Gastrocnemius medialis (tissue), 4 donors: ENCODE results near the gene IWS1. TPM values are rescaled to one million over a fixed set of nuclear protein-coding genes. Genes with fewer than 3 reads are reported as not detected.
"Not testable (repeated sequence)": the region's sequence is repeated elsewhere in the genome, so short reads cannot be mapped to it uniquely, and the experiment has no call there.

Experiments
- ATAC-seq, 2 donors: fragments of 150-250 bp; one replicate each; pipeline ENCODE4 v1.9.1; 2016
- DNase-seq, 2 donors: peaks; one replicate each; pipeline ENCODE4 v3.0.0-alpha.2; 2019
- H3K27ac ChIP-seq, 4 donors: fragments of 200-600 bp; sonication (generic); 1 replicate in 1 of 4; 2 replicates in 3 of 4; pipeline ENCODE4 v1.5.1; 2016 to 2018; ENCODE audit warnings: mild to moderate bottlenecking in 2 of 4, moderate library complexity in 1 of 4
- H3K27me3 ChIP-seq, 3 donors: fragments of 200-600 bp; sonication (generic) in 2 of 3; 1 replicate in 1 of 3; 2 replicates in 2 of 3; pipeline versions ENCODE4 v1.5.1 to v1.6.0; 2016 to 2019; ENCODE audit warnings: mild to moderate bottlenecking in 1 of 3, moderate library complexity in 1 of 3
- H3K36me3 ChIP-seq, 2 donors: fragments of 200-600 bp; sonication (generic) in 1 of 2; one replicate each; pipeline ENCODE4 v1.5.1; 2017 to 2018
- H3K4me1 ChIP-seq, 2 donors: fragments of 200-600 bp; sonication (generic) in 1 of 2; one replicate each; pipeline ENCODE4 v1.5.1; 2016 to 2017; ENCODE audit warnings: mild to moderate bottlenecking in 2 of 2
- H3K4me3 ChIP-seq, 4 donors: fragments of 200-600 bp; sonication (generic) in 3 of 4; 1 replicate in 1 of 4; 2 replicates in 3 of 4; pipeline ENCODE4 v1.5.1; 2016 to 2019; ENCODE audit warnings: mild to moderate bottlenecking in 2 of 4
- H3K9me3 ChIP-seq, 3 donors: fragments of 200-600 bp; sonication (generic) in 2 of 3; 1 replicate in 1 of 3; 2 replicates in 2 of 3; pipeline ENCODE4 v1.5.1; 2016 to 2019
- POLR2A ChIP-seq, 2 donors: fragments of 450-650 bp; IDR thresholded peaks; one replicate each; pipeline ENCODE4 v1.6.1; 2017; ENCODE audit warnings: antibody characterized with exemption in 2 of 2, mild to moderate bottlenecking in 2 of 2, moderate library complexity in 2 of 2
- in situ Hi-C, 4 donors: fragments of 200-750 bp; cut with MboI; loops; one replicate each; pipeline versions ENCODE4 v1.15.0 to v1.8.0; 2017; ENCODE audit warnings: low sequenced_read_pairs in 4 of 4
- intact Hi-C: fragments of 100-400 bp; cut with DNase I; formaldehyde crosslinking; loops from one replicate; pipeline ENCODE4 v1.15.1; 2023; ENCODE audit warnings: low total_unique reads
- total RNA-seq, 4 donors: library from RNA; depleted of rRNA; stranded (reverse); fragments of >200 nt; gene quantifications; one replicate each; pipeline versions ENCODE4 v1.1.0 to v1.2.3, GENCODE V29; 2016
- TF ChIP-seq, protein P1 (sequence below), 5 experiments: fragments of 450-650 bp in 3 of 5; fragments of 200-600 bp in 2 of 5; sonication (generic) in 2 of 5; IDR thresholded peaks in 4 of 5; conservative IDR thresholded peaks in 1 of 5; 1 replicate in 4 of 5; 2 replicates in 1 of 5; pipeline ENCODE4 v1.5.1; 2016 to 2019; ENCODE audit warnings: antibody characterized with exemption in 5 of 5, mild to moderate bottlenecking in 3 of 5, moderate library complexity in 3 of 5

IWS1 gene
- total RNA-seq, 4 donors from 2014 or later = 50.5 to 77.0 (median 65.3) TPM

- Histone ChIP-seq H3K36me3 (peaks cover 0 to 11% of the 10 kb centered on the region in 2 donors), H3K9me3 (no peaks in the 10 kb centered on the region), H3K27ac (peak overlapping the region; percentile 94 to 97 (median 96)), H3K4me1 (peaks cover 19 to 34% of the 10 kb centered on the region in 2 donors), H3K27me3 (no peaks in the 10 kb centered on the region), H3K4me3 (peak overlapping the region; percentile 87 to 97 (median 92))
- DNase-seq (no peak), ATAC-seq (peak; percentile 5 to 22)
- in situ Hi-C loops (no loop called here), intact Hi-C loops (loop anchor here (1.0 to 10.0 kb wide), 5 partner anchors 18 to 348 kb away; partner anchors contain the start of gene MAP3K2)
- TF ChIP-seq, protein P1, sequence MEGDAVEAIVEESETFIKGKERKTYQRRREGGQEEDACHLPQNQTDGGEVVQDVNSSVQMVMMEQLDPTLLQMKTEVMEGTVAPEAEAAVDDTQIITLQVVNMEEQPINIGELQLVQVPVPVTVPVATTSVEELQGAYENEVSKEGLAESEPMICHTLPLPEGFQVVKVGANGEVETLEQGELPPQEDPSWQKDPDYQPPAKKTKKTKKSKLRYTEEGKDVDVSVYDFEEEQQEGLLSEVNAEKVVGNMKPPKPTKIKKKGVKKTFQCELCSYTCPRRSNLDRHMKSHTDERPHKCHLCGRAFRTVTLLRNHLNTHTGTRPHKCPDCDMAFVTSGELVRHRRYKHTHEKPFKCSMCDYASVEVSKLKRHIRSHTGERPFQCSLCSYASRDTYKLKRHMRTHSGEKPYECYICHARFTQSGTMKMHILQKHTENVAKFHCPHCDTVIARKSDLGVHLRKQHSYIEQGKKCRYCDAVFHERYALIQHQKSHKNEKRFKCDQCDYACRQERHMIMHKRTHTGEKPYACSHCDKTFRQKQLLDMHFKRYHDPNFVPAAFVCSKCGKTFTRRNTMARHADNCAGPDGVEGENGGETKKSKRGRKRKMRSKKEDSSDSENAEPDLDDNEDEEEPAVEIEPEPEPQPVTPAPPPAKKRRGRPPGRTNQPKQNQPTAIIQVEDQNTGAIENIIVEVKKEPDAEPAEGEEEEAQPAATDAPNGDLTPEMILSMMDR (IDR thresholded peaks at IDR 0.05 in 4 of 5, conservative IDR thresholded peaks at IDR 0.05 in 1 of 5) = no peak
- TF ChIP-seq POLR2A (IDR thresholded peaks at IDR 0.05) = no peak
These were observed 914 bp upstream of the IWS1 start for GRCh38 chr2:127527001-127527804.

- ATAC-seq (peak; percentile 16 to 29), DNase-seq (no peak)
- peaks cover 0 to 19% of the 10 kb centered on the region in 2 donors for H3K36me3 ChIP-seq
- no peaks in the 10 kb centered on the region for H3K9me3 ChIP-seq
- H3K27ac ChIP-seq = peak overlapping the region; percentile 94 to 97 (median 96)
- in situ Hi-C loops (no loop called here), intact Hi-C loops (loop anchor here (1.0 to 10.0 kb wide), 6 partner anchors 17 to 349 kb away; partner anchors contain the start of genes MAP3K2 and SFT2D3)
- peaks cover 19 to 34% of the 10 kb centered on the region in 2 donors for H3K4me1 ChIP-seq
- no peaks in the 10 kb centered on the region for H3K27me3 ChIP-seq
- peak overlapping the region; percentile 87 to 97 (median 92) for H3K4me3 ChIP-seq
- no peak for TF ChIP-seq POLR2A (IDR thresholded peaks at IDR 0.05)
- TF ChIP-seq, protein P1 (IDR thresholded peaks at IDR 0.05 in 4 of 5, conservative IDR thresholded peaks at IDR 0.05 in 1 of 5) = no peak
These were observed 578 bp downstream of the IWS1 start for GRCh38 chr2:127525691-127526131.

DNA sequence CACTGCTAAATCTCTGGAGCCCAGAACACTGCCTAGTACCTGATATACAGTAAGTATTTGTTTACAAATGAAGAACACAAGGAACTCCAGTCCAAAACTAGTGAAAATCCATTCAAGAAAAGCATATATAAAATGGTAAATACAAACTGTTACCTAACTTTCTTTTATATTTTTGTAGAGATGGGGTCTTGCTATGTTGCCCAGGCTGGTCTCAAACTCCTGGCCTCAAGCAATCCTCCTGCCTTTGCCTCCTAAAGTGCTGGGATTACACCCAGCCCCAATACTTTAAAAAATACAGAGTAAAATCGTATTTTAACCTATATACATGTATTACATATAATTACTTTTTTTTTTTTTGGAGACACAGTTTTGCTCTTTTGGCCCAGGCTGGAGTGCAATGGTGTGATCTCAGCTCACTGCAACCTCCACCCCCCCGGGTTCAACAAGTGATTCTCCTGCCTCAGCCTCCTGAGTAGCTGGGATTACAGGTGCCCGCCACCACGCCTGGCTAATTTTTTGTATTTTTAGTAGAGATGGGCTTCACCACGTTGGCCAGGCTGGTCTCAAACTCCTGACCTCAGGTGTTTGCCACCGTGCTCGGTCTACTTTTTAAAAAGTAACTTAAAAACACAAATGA, 2.0 kb downstream of the IWS1 start:
- Histone ChIP-seq H3K4me1 (peaks cover 19 to 34% of the 10 kb centered on the region in 2 donors), H3K27ac (peak overlapping the region in 1 of 4 donors; percentile 25), H3K36me3 (peaks cover 0 to 19% of the 10 kb centered on the region in 2 donors)
- H3K9me3 ChIP-seq, ATAC-seq, DNase-seq, H3K4me3 ChIP-seq, H3K27me3 ChIP-seq: not testable (repeated sequence)
- in situ Hi-C loops = loop anchor here in 1 of 4 donors (25.0 kb wide), 1 partner anchor 462 kb away; no protein-coding TSS in a partner anchor
- intact Hi-C loops = loop anchor here (10.0 kb wide), 1 partner anchor 350 kb away; no protein-coding TSS in a partner anchor

- H3K9me3 ChIP-seq = no peaks in the 10 kb centered on the region
- H3K36me3 ChIP-seq = peaks cover 0 to 19% of the 10 kb centered on the region in 2 donors
- no peaks in the 10 kb centered on the region for H3K27me3 ChIP-seq
- ATAC-seq (no peak), DNase-seq (no peak)
- intact Hi-C loops = loop anchor here (10.0 kb wide), 1 partner anchor 351 kb away; no protein-coding TSS in a partner anchor
- H3K4me1 ChIP-seq = peaks cover 19 to 31% of the 10 kb centered on the region in 2 donors
- TF ChIP-seq, protein P1 (IDR thresholded peaks at IDR 0.05 in 4 of 5, conservative IDR thresholded peaks at IDR 0.05 in 1 of 5) = no peak
- TF ChIP-seq POLR2A (IDR thresholded peaks at IDR 0.05) = no peak
- H3K27ac ChIP-seq = peak overlapping the region in 1 of 4 donors; percentile 25
- H3K4me3 ChIP-seq = no peak overlapping the region
- in situ Hi-C loops = loop anchor here in 1 of 4 donors (25.0 kb wide), 1 partner anchor 461 kb away; no protein-coding TSS in a partner anchor
These were observed 2.9 kb downstream of the IWS1 start for GRCh38 chr2:127523269-127523939.
